Fibroblast of skin of scalp (primary cell): ENCODE measurements around the gene AVPR2.

ENCODE experiments used
- DNase-seq: peaks from one replicate; pipeline ENCODE4 v3.0.0-alpha.2; 2013

AVPR2 gene

GRCh38 chrX:153952373-153953026 is 48.0 kb downstream of the AVPR2 start:
- no peak for DNase-seq

GRCh38 chrX:153953342-153953830 is 48.9 kb downstream of the AVPR2 start:
- DNase-seq = peak; percentile 76

- no peak for DNase-seq
These were observed 49.6 kb downstream of the AVPR2 start for GRCh38 chrX:153953892-153954557.

GRCh38 chrX:153954558-153955227 is 50.2 kb downstream of the AVPR2 start:
- DNase-seq = no peak

GRCh38 chrX:153955228-153955732 is 50.8 kb downstream of the AVPR2 start:
- DNase-seq = no peak

- DNase-seq = no peak
These were observed 51.8 kb downstream of the AVPR2 start for GRCh38 chrX:153956044-153956907.
